Breast epithelium (tissue), 3 donors: ENCODE results near the gene PLB1.

Experiments
- CTCF ChIP-seq, 3 donors: fragments of 450-650 bp; IDR thresholded peaks; one replicate each; pipeline ENCODE4 v1.5.1; 2016 to 2017; ENCODE audit warnings: antibody characterized with exemption in 3 of 3, mild to moderate bottlenecking in 3 of 3, moderate library complexity in 3 of 3
- POLR2A ChIP-seq: fragments of 450-650 bp; IDR thresholded peaks from one replicate; pipeline ENCODE4 v1.6.1; 2016; ENCODE audit warnings: antibody characterized with exemption, mild to moderate bottlenecking, moderate library complexity
- POLR2AphosphoS5 ChIP-seq, 3 donors: sonication (generic); formaldehyde crosslinking; IDR thresholded peaks; one replicate each; pipeline ENCODE4 v1.6.1; 2017; ENCODE audit warnings: antibody characterized with exemption in 3 of 3

- no peak for TF ChIP-seq CTCF (IDR thresholded peaks at IDR 0.05)
- no peak for TF ChIP-seq POLR2A
- TF ChIP-seq POLR2AphosphoS5 (IDR thresholded peaks at IDR 0.05): no peak
These were observed 116.4 kb downstream of the PLB1 start for GRCh38 chr2:28612131-28612812.
